ENCODE data around the gene RPAP3.

The RPAP3 gene

GRCh38 chr12:47735649-47736048 lies 29.8 kb upstream of the RPAP3 start:
- Histone ChIP-seq H3K9ac (ENCODE audit: low read depth, low read length) (no peak overlapping the region), H4K20me1 (ENCODE audit: insufficient read depth, low read length) (peaks cover 18% of the 10 kb centered on the region; the same call in 1 of the 2 replicates), H3K79me2 (ENCODE audit: insufficient read depth, low read length) (no peaks in the 10 kb centered on the region), H3K27ac (ENCODE audit: low read length) (no peak overlapping the region), H3K9me3 (ENCODE audit: insufficient read depth, low read length, severe bottlenecking) (no peaks in the 10 kb centered on the region), H3K4me3 (ENCODE audit: low read depth in 1 of 2, low read length in 2 of 2) (no peak overlapping the region), H3K4me1 (ENCODE audit: insufficient read depth, low read length) (no peaks in the 10 kb centered on the region), H3K4me2 (ENCODE audit: insufficient read depth, low read length) (no peak overlapping the region), H3K27me3 (ENCODE audit: insufficient read depth, low read length, poor library complexity) (no peaks in the 10 kb centered on the region), H2AFZ (ENCODE audit: low read depth, low read length) (no peak overlapping the region), H3K36me3 (ENCODE audit: insufficient read depth, low read length) (no peaks in the 10 kb centered on the region)
- no peak for DNase-seq
- TF ChIP-seq EZH2 (IDR thresholded peaks at IDR 0.05; ENCODE audit: borderline replicate concordance, low read depth, low read length, severe bottlenecking) = no peak
- TF ChIP-seq, protein P1, sequence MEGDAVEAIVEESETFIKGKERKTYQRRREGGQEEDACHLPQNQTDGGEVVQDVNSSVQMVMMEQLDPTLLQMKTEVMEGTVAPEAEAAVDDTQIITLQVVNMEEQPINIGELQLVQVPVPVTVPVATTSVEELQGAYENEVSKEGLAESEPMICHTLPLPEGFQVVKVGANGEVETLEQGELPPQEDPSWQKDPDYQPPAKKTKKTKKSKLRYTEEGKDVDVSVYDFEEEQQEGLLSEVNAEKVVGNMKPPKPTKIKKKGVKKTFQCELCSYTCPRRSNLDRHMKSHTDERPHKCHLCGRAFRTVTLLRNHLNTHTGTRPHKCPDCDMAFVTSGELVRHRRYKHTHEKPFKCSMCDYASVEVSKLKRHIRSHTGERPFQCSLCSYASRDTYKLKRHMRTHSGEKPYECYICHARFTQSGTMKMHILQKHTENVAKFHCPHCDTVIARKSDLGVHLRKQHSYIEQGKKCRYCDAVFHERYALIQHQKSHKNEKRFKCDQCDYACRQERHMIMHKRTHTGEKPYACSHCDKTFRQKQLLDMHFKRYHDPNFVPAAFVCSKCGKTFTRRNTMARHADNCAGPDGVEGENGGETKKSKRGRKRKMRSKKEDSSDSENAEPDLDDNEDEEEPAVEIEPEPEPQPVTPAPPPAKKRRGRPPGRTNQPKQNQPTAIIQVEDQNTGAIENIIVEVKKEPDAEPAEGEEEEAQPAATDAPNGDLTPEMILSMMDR (IDR thresholded peaks at IDR 0.05; ENCODE audit: borderline replicate concordance, extremely low read depth, low read length, poor library complexity, severe bottlenecking) = no peak
- no peak for ATAC-seq (ENCODE audit: insufficient read depth, low read depth)

GRCh38 chr12:47734725-47735480 lies 29.1 kb upstream of the RPAP3 start:
- Histone ChIP-seq H3K4me3 (ENCODE audit: low read depth in 1 of 2, low read length in 2 of 2) (no peak overlapping the region), H3K36me3 (ENCODE audit: insufficient read depth, low read length) (no peaks in the 10 kb centered on the region), H3K9ac (ENCODE audit: low read depth, low read length) (no peak overlapping the region), H3K4me1 (ENCODE audit: insufficient read depth, low read length) (no peaks in the 10 kb centered on the region), H2AFZ (ENCODE audit: low read depth, low read length) (no peak overlapping the region), H3K79me2 (ENCODE audit: insufficient read depth, low read length) (no peaks in the 10 kb centered on the region), H3K27me3 (ENCODE audit: insufficient read depth, low read length, poor library complexity) (no peaks in the 10 kb centered on the region), H3K27ac (ENCODE audit: low read length) (no peak overlapping the region), H3K9me3 (ENCODE audit: insufficient read depth, low read length, severe bottlenecking) (no peaks in the 10 kb centered on the region), H3K4me2 (ENCODE audit: insufficient read depth, low read length) (no peak overlapping the region), H4K20me1 (ENCODE audit: insufficient read depth, low read length) (peaks cover 15% of the 10 kb centered on the region; the same call in 1 of the 2 replicates)
- no peak for ATAC-seq (ENCODE audit: insufficient read depth, low read depth)
- TF ChIP-seq, protein P1 (IDR thresholded peaks at IDR 0.05; ENCODE audit: borderline replicate concordance, extremely low read depth, low read length, poor library complexity, severe bottlenecking) = no peak
- TF ChIP-seq EZH2 (IDR thresholded peaks at IDR 0.05; ENCODE audit: borderline replicate concordance, low read depth, low read length, severe bottlenecking) = no peak
- DNase-seq = no peak

DNA sequence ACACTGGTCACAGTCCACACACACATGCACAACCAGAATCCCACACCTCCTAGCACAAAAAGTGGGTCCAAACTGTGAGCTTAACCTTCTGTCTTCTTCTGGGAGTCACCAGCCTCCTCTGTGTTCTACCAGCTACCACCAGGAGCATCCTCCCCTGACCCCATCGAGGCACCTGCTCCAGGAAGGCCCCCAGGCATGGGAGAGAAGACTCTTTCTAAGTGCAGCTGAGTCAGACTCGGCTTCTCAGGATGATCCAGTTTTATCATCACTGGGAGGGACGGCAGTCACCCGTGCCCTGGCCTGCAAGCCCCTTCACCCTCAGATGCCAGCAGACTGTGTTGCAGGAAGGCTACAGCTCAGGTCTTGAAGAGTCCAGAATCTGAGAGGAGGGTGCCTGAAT lies 27.3 kb upstream of the RPAP3 start:
- H3K27me3 ChIP-seq (ENCODE audit: insufficient read depth, low read length, poor library complexity) = no peaks in the 10 kb centered on the region
- 0 out of 2 replicates have a peak, but pooled peaks cover 3% of the 10 kb centered on the region for H4K20me1 ChIP-seq (ENCODE audit: insufficient read depth, low read length)
- H3K27ac ChIP-seq (ENCODE audit: low read length) = no peak overlapping the region
- no peaks in the 10 kb centered on the region for H3K4me1 ChIP-seq (ENCODE audit: insufficient read depth, low read length)
- ATAC-seq (ENCODE audit: insufficient read depth, low read depth) (0 out of 3 replicates have a peak, but pooled peaks have one; percentile 16), DNase-seq (no peak)
- no peak overlapping the region for H2AFZ ChIP-seq (ENCODE audit: low read depth, low read length)
- no peak overlapping the region for H3K4me2 ChIP-seq (ENCODE audit: insufficient read depth, low read length)
- no peaks in the 10 kb centered on the region for H3K79me2 ChIP-seq (ENCODE audit: insufficient read depth, low read length)
- no peaks in the 10 kb centered on the region for H3K9me3 ChIP-seq (ENCODE audit: insufficient read depth, low read length, severe bottlenecking)
- no peak for TF ChIP-seq EZH2 (IDR thresholded peaks at IDR 0.05; ENCODE audit: borderline replicate concordance, low read depth, low read length, severe bottlenecking)
- TF ChIP-seq, protein P1 (IDR thresholded peaks at IDR 0.05; ENCODE audit: borderline replicate concordance, extremely low read depth, low read length, poor library complexity, severe bottlenecking) = no peak
- no peak overlapping the region for H3K4me3 ChIP-seq (ENCODE audit: low read depth in 1 of 2, low read length in 2 of 2)
- no peaks in the 10 kb centered on the region for H3K36me3 ChIP-seq (ENCODE audit: insufficient read depth, low read length)
- H3K9ac ChIP-seq (ENCODE audit: low read depth, low read length) = no peak overlapping the region
